GM12891 (cell line): ENCODE measurements around the gene DEPDC7.

Experiments
- PAX5 ChIP-seq: IDR thresholded peaks from 2 replicates; pipeline ENCODE4 v1.6.1; 2011; ENCODE audit warnings: low read length, moderate library complexity, mild to moderate bottlenecking; ENCODE audit not compliant: insufficient read depth, severe bottlenecking
- POLR2A ChIP-seq: IDR thresholded peaks from 2 replicates; pipeline ENCODE4 v1.6.1; 2011; ENCODE audit warnings: low read depth, low read length, control low read depth
- POLR2AphosphoS5 ChIP-seq: IDR thresholded peaks from 2 replicates; pipeline ENCODE4 v1.6.1; 2011; ENCODE audit warnings: low read depth, low read length, control low read depth
- POU2F2 ChIP-seq: IDR thresholded peaks from 2 replicates; pipeline ENCODE4 v1.6.1; 2011; ENCODE audit warnings: low read depth, mild to moderate bottlenecking, control low read depth, low read length, moderate library complexity
- SPI1 ChIP-seq: IDR thresholded peaks from 2 replicates; pipeline ENCODE4 v1.6.1; 2011; ENCODE audit warnings: low read depth, low read length, control low read depth
- TAF1 ChIP-seq: IDR thresholded peaks from 2 replicates; pipeline ENCODE4 v1.6.1; 2011; ENCODE audit warnings: low read depth, low read length, control low read depth

GRCh38 chr11:33064866-33065265 is 49.2 kb downstream of the DEPDC7 start:
- TF ChIP-seq POLR2A (no peak), POLR2AphosphoS5 (no peak), TAF1 (no peak), POU2F2 (no peak), SPI1 (no peak), PAX5 (no peak)
